ENCODE results near the gene MACROD2. TPM values are rescaled to one million over a fixed set of nuclear protein-coding genes. Genes with fewer than 3 reads are reported as not detected.

Gene MACROD2
- total RNA-seq, 1 donor from 2014 or later = 17.6 TPM

- DNase-seq = no peak
Measured at GRCh38 chr20:14589383-14589782, 594.1 kb downstream of the MACROD2 start.

DNA sequence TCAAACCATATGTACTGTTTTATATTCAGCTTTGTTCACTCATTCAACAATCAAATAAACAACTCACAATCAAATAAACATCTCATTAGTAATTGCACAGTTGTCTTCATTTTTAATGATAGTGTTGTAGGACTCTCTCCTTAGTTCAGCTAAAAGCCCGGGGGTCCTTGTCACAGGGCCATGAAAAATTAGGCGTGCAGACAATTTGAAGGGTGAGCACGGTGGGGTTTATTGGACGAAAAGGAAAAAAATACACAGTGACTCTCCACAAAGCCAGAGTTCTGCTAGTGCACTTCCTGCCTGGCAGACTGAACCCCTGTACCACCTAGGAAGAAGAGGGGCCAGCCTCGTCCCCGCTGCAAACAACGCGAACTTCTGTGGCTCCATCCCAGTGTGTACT lies 599.7 kb downstream of the MACROD2 start:
- DNase-seq = no peak

GRCh38 chr20:14597206-14597715 lies 601.9 kb downstream of the MACROD2 start:
- no peak for DNase-seq

GRCh38 chr20:14599613-14600012 lies 604.3 kb downstream of the MACROD2 start:
- DNase-seq = no peak

- DNase-seq = no peak
Measured at GRCh38 chr20:14600527-14600926, 605.2 kb downstream of the MACROD2 start.

DNA sequence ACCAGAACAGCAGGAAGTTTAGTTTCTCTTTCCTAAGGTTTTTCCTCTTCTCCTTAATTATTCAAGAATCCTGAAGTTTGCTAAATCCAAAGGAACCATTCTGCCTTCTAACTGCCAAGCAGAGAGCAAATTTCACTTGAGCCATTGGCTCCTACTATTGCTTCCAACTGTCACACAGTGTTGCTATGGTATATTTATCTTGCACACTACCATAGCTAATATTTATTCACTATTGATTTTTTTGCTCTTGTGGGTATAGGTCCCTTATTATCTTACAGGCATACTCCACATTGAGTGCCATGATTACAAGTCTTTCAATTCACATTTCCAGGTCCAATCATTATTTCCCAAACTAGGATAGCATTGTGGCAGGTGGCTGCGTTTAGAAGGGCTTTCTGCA lies 608.8 kb downstream of the MACROD2 start:
- no peak for DNase-seq

DNA sequence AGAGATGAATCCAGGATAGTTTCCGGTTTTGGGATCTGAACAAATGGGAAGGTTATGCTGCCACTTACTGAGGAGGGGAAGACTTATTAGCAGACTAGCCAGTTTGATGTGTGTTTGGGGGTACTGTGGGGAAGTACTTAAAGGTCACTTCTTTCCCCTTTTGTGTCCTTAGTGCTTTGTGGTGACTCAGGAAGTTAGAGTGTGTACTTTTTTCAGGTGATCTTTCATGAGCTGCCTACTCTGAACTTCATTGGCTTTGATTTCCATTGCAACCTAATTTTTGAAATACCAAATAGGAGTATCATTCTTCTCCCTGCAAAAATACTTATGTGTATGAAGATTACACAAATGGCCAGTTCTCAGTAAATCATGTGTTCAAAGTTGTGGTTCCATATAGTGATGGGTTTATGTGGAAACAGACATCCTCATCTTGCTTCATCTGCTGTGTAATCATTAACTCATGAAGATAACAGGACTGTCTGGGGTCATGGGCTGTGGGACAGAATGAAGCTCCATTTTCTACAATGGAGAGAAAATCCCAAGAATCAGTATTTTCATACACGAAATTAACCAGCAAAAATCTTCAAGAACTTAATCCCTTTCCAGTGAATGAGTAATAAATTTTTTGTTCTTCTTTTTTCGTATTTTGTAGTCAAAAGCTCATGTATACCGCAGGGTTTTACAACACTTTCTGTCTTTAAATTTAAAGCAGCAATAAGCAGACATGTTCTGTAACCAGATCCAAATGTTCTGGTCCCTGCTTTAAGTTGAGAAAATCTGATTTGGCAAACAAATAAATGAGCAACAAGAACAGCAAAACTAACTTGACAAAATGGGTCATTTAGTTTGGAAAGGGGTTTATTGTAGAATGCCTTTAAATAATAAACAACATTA lies 614.3 kb downstream of the MACROD2 start:
- DNase-seq = no peak

GRCh38 chr20:14611479-14611878 lies 616.2 kb downstream of the MACROD2 start:
- DNase-seq = no peak

DNA sequence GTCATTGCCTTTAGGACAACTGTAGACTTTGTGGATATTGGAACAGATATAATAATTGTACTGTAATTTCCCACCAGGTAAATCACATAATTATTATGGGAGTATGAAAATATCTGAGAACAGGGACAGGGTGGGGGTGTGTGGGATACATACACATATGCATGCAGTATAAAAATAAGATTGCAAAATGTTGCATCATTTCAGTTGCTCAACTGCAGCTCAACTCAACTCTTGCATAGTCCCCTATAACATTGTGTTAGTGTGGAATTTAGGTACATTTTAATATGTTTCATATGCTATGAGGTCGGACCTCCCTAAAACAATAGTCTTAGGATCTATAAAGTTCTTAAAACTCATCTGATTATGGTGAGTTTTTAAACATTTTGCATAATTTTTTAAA lies 617.1 kb downstream of the MACROD2 start:
- no peak for DNase-seq

DNA sequence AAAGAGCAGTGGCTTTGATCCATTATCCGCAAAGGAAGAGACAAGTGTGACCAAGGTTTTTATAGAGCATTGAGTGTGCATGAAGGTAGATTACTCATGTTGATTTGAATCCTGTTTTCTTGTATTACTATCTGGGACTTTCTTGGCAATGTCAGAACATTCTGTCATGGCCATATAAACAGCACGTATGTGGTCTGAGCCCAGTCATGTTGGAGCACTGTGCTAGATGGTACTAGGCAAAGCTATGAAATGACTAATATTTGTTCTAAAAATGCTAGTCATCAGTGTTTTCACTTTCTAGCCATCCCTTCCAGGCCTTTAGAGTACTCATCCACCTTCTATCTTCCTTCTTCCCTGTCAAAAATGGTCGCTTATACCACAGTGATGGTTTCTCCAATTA lies 620.7 kb downstream of the MACROD2 start:
- DNase-seq = no peak

GRCh38 chr20:14617123-14617522 lies 621.8 kb downstream of the MACROD2 start:
- no peak for DNase-seq

DNA sequence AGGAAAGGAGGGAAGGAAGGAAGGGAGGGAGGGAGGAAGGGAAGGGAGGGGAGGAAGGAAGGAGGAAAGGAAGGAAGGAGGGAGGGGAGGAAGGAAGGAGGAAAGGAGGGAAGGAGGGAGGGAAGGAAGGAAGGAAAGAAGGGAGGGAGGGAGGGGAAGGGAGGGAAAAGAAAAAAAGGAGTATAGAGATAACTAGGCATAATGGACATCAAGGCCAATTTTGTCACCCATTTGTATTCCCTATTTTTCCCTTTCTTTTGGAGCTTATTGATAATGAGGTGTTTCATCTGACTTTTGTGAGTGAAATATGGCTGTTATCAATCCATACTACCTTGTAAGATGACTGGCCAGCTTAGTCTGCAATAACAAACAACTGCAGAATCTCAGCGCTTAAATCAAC lies 624.1 kb downstream of the MACROD2 start:
- no peak for DNase-seq

DNA sequence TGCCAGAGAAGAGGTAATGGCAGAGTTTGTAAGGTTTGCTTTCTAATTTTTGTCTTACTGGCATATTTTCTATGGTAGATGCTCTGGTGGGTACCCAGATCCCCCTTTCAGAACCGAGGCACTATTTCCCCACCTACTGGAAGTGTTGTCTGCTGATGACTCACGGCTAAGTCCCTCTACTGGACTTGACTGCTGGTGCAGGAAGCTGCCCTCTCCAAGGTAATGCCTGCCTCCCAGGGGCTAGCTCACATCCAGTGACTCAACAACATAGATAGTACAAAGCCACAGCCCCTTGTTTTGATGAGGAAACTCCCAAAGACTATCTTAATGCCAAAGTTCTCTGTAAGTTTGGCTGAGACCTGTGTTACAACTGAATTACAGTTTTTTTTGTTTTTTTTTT lies 627.5 kb downstream of the MACROD2 start:
- DNase-seq = no peak

GRCh38 chr20:14631011-14631410 lies 635.7 kb downstream of the MACROD2 start:
- DNase-seq = no peak

DNA sequence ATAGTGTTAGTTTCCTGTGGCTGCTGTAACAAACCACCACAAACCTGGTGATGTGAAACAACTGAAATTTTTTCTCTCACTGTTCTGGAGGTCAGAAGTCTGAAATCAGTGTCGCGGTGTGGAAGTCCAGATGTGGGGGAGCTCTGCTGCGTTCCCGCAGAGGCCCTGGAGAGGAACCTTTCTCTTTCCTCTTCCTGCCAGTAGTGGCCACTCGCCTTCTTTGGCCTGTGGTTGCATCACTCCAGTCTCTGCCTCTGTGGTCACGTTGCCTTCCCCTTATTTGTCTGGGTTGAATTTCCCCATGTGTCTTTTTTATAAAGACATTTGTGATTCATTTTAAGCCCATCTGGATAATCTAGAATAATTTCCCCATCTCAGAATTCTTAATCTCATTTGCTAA lies 637.6 kb downstream of the MACROD2 start:
- DNase-seq = no peak

- DNase-seq = no peak
Measured at GRCh38 chr20:14633507-14633906, 638.2 kb downstream of the MACROD2 start.

DNA sequence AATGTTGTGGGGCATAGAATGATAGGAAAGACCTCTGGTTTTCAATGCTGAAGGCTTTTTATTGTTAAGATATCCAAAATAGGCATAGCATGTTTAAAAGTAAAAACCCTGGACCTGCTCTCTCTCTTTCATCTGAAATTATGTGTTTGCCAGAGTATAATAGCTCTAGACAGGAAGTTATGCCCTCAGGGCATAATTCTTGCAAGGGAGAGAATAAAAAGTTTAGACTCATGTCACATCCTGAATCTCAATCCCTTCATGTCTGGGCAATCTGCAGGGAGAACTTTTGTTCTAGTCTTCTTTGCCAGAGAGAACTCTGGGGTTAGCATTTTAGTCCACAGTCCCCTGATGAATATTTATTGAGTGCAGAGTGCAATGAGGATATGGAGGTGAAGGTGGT lies 639.3 kb downstream of the MACROD2 start:
- DNase-seq = no peak

DNA sequence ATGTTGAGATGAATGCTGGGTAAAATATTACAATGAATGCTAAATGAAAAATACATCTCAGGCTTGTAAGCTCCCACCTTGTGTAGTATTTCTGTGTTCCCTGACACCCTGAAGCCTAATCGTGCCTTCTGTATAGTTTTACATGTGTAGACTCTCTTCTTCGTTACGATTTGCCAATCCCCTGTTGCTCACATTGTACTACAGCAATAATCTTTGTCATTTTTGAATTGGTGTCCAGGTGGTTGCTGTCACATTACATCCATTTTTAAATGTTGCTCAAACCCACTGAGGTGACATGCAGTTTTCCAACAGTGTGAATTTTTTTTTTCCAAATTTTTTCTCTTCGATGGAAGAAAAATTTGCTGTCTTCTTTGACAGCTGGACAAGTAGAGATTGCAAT lies 642.1 kb downstream of the MACROD2 start:
- DNase-seq = no peak

- DNase-seq = no peak
Measured at GRCh38 chr20:14643146-14643545, 647.8 kb downstream of the MACROD2 start.

DNA sequence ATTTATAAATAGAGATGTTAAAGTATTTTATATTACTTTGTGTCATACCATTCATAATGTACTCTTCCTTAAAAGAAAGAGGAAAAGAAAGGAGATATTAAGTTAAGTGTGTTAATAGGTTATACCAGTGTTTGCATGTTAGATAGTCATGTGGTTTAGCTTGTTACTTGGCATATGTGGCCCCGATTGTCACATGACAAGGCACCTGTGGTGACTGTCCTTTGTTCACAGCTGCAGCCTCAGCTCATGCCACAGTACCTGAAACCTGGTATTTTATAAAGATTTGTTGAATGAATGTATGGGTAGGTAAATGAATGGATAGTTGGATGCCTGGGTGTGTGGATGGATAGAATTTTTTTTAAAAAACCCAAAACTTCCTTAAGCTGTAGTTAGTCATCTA lies 648.2 kb downstream of the MACROD2 start:
- no peak for DNase-seq

- no peak for DNase-seq
Measured at GRCh38 chr20:14644306-14645097, 649.2 kb downstream of the MACROD2 start.

GRCh38 chr20:14647016-14647415 lies 651.7 kb downstream of the MACROD2 start:
- no peak for DNase-seq

GRCh38 chr20:14649662-14650061 lies 654.3 kb downstream of the MACROD2 start:
- DNase-seq = no peak
